Measurements from ENCODE around the gene SPEG.

DNA sequence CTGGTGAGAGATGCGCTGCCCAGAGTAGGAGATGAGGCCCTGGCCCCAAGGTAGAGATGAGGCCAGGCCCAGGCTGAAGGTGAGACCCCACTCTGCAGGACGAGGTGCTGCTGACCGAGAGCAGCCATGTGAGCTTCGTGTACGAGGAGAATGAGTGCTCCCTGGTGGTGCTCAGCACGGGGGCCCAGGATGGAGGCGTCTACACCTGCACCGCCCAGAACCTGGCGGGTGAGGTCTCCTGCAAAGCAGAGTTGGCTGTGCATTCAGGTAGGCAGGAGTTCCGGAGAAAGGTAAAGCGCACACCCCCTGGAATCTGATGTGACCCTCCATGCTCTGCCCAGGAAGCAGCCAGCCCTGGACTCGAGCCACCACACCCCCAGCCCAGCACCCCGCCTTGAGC, 42.5 kb downstream of the SPEG start:
- TF ChIP-seq, protein P1, sequence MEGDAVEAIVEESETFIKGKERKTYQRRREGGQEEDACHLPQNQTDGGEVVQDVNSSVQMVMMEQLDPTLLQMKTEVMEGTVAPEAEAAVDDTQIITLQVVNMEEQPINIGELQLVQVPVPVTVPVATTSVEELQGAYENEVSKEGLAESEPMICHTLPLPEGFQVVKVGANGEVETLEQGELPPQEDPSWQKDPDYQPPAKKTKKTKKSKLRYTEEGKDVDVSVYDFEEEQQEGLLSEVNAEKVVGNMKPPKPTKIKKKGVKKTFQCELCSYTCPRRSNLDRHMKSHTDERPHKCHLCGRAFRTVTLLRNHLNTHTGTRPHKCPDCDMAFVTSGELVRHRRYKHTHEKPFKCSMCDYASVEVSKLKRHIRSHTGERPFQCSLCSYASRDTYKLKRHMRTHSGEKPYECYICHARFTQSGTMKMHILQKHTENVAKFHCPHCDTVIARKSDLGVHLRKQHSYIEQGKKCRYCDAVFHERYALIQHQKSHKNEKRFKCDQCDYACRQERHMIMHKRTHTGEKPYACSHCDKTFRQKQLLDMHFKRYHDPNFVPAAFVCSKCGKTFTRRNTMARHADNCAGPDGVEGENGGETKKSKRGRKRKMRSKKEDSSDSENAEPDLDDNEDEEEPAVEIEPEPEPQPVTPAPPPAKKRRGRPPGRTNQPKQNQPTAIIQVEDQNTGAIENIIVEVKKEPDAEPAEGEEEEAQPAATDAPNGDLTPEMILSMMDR (IDR thresholded peaks at IDR 0.05; ENCODE audit: insufficient read depth, low read length) = no peak
- TF ChIP-seq, protein P2, sequence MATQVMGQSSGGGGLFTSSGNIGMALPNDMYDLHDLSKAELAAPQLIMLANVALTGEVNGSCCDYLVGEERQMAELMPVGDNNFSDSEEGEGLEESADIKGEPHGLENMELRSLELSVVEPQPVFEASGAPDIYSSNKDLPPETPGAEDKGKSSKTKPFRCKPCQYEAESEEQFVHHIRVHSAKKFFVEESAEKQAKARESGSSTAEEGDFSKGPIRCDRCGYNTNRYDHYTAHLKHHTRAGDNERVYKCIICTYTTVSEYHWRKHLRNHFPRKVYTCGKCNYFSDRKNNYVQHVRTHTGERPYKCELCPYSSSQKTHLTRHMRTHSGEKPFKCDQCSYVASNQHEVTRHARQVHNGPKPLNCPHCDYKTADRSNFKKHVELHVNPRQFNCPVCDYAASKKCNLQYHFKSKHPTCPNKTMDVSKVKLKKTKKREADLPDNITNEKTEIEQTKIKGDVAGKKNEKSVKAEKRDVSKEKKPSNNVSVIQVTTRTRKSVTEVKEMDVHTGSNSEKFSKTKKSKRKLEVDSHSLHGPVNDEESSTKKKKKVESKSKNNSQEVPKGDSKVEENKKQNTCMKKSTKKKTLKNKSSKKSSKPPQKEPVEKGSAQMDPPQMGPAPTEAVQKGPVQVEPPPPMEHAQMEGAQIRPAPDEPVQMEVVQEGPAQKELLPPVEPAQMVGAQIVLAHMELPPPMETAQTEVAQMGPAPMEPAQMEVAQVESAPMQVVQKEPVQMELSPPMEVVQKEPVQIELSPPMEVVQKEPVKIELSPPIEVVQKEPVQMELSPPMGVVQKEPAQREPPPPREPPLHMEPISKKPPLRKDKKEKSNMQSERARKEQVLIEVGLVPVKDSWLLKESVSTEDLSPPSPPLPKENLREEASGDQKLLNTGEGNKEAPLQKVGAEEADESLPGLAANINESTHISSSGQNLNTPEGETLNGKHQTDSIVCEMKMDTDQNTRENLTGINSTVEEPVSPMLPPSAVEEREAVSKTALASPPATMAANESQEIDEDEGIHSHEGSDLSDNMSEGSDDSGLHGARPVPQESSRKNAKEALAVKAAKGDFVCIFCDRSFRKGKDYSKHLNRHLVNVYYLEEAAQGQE (IDR thresholded peaks at IDR 0.05; ENCODE audit: insufficient replicate concordance, low read depth) = no peak
- TF ChIP-seq POLR2AphosphoS5 (IDR thresholded peaks at IDR 0.05; ENCODE audit: low read depth) (no peak), GABPA (IDR thresholded peaks at IDR 0.05; ENCODE audit: low read depth) (no peak), SPI1 (IDR thresholded peaks at IDR 0.05; ENCODE audit: borderline replicate concordance, low read depth) (no peak)
